Tibial nerve (tissue), 4 donors: ENCODE measurements around the gene TPT1.

ENCODE experiments used
- CTCF ChIP-seq, 5 experiments: fragments of 200-600 bp in 3 of 5; fragments of 450-650 bp in 2 of 5; sonication (generic) in 3 of 5; IDR thresholded peaks; one replicate each; pipeline ENCODE4 v1.5.1; 2016 to 2019; ENCODE audit warnings: antibody characterized with exemption in 5 of 5, mild to moderate bottlenecking in 3 of 5, moderate library complexity in 2 of 5
- EP300 ChIP-seq, 2 donors: sonication (generic); formaldehyde crosslinking; IDR thresholded peaks; one replicate each; pipeline ENCODE4 v1.6.1; 2017; ENCODE audit warnings: antibody characterized with exemption in 2 of 2, mild to moderate bottlenecking in 1 of 2

- TF ChIP-seq EP300 (IDR thresholded peaks at IDR 0.05) (peak; percentile 10 to 55), CTCF (IDR thresholded peaks at IDR 0.05) (no peak)
These were observed 45.4 kb downstream of the TPT1 start for GRCh38 chr13:45295536-45295935.
